K562 (cell line): Measurements from ENCODE around the gene ADGRD1. TPM values are rescaled to one million over a fixed set of nuclear protein-coding genes. Genes with fewer than 3 reads are reported as not detected.

Experiments
- ATAC-seq: fragments of 200-7000 bp; cut with Tn5 transposase; 3 replicates; pipeline ENCODE4 v1.9.1; 2020; ENCODE audit warnings: moderate library complexity
- BruUV-seq: library from RNA; stranded (reverse); fragments of 400-500 nt; replicated peaks from 2 replicates; lab custom pipeline; 2021; lab: Mats Ljungman, UMichigan
- CTCF ChIA-PET: fragments of 300-600 bp; formaldehyde crosslinking; extraction: SDS; loops from one replicate; lab custom pipeline; 2021; ENCODE audit warnings: low intra/inter-chr PET ratio; lab: Yijun Ruan, JAX
- POLR2A ChIA-PET: fragments of 300-600, 350-650 bp; sonication (Branson Sonifier 250); formaldehyde crosslinking; extraction: SDS; loops from one replicate; lab custom pipeline; 2021; ENCODE audit warnings: antibody characterized with exemption, inconsistent platforms; lab: Yijun Ruan, JAX
- DNase-seq, 4 experiments: peaks; one replicate each; pipeline versions ENCODE4 v3.0.0 to v3.0.0-alpha.2; 2011 to 2018; ENCODE audit warnings: low spot score in 3 of 4, mixed read lengths in 3 of 4; ENCODE audit errors: extremely low read depth in 1 of 4
- FAIRE-seq: peaks from 2 replicates; lab custom pipeline; 2011; peaks lifted over from hg19 to GRCh38; lab: Jason Lieb, UNC
- H2AFZ ChIP-seq: 2 replicates; pipeline ENCODE4 v1.6.0; 2011; ENCODE audit warnings: low read depth, low read length, control low read depth, inconsistent platforms
- H3K27ac ChIP-seq: fragments of 200-600 bp; 3 replicates; pipeline ENCODE4 v1.8.0; 2011; ENCODE audit warnings: low read depth, mild to moderate bottlenecking, control low read depth, inconsistent platforms, low read length, moderate library complexity, mixed read lengths; ENCODE audit errors: extremely low read depth
- H3K27me3 ChIP-seq, 2 experiments: fragments of 300-600 bp in 1 of 2; 2 replicates in 1 of 2; 3 replicates in 1 of 2; pipeline versions ENCODE4 v1.6.0 to v1.8.0; 2011; ENCODE audit warnings: inconsistent platforms in 2 of 2, low read length in 2 of 2, mild to moderate bottlenecking in 1 of 2, mixed read lengths in 1 of 2, moderate library complexity in 1 of 2; ENCODE audit not compliant: control insufficient read depth in 2 of 2, insufficient read depth in 2 of 2
- H3K36me3 ChIP-seq: fragments of 300-600 bp; 3 replicates; pipeline ENCODE4 v1.8.0; 2011; ENCODE audit warnings: mild to moderate bottlenecking, low read length, inconsistent platforms; ENCODE audit not compliant: control insufficient read depth, insufficient read depth
- H3K4me1 ChIP-seq, 2 experiments: fragments of 200-600 bp in 1 of 2; replicated peaks in 1 of 2; 2 replicates in 1 of 2; 3 replicates in 1 of 2; pipeline versions ENCODE4 v1.5.1 to v1.8.0; 2011; ENCODE audit warnings: inconsistent platforms in 2 of 2, low read length in 2 of 2, mild to moderate bottlenecking in 1 of 2, mixed read lengths in 1 of 2, moderate library complexity in 1 of 2; ENCODE audit not compliant: control insufficient read depth in 2 of 2, insufficient read depth in 2 of 2
- H3K4me2 ChIP-seq: 2 replicates; pipeline ENCODE4 v1.6.1; 2011; ENCODE audit warnings: low read length, control low read depth, inconsistent platforms, mixed read lengths; ENCODE audit not compliant: insufficient read depth
- H3K4me3 ChIP-seq: fragments of 200-600 bp; sonication (generic), shearing (Covaris generic); 2 replicates; pipeline ENCODE4 v1.5.1; 2016; ENCODE audit warnings: control low read depth, inconsistent platforms
- H3K79me2 ChIP-seq: fragments of 200-600 bp; 3 replicates; pipeline ENCODE4 v1.8.0; 2011; ENCODE audit warnings: low read length, inconsistent platforms; ENCODE audit not compliant: control insufficient read depth, insufficient read depth
- H3K9ac ChIP-seq, 2 experiments: 2 replicates each; pipeline versions ENCODE4 v1.6.0 to v1.6.1; 2011; ENCODE audit warnings: low read depth in 2 of 2, low read length in 2 of 2, control low read depth in 1 of 2, inconsistent platforms in 1 of 2, mild to moderate bottlenecking in 1 of 2, mixed read lengths in 1 of 2; ENCODE audit not compliant: insufficient read depth in 1 of 2
- H3K9me1 ChIP-seq: one replicate; pipeline ENCODE4 v1.6.0; 2011; ENCODE audit warnings: inconsistent platforms, mild to moderate bottlenecking, low read length, moderate library complexity; ENCODE audit not compliant: control insufficient read depth, insufficient read depth
- H3K9me3 ChIP-seq: replicated peaks from 2 replicates; pipeline ENCODE4 v1.5.1; 2011; ENCODE audit warnings: low read depth, low read length, inconsistent platforms; ENCODE audit not compliant: control insufficient read depth, insufficient read depth
- H4K20me1 ChIP-seq: replicated peaks from 2 replicates; pipeline ENCODE4 v1.6.1; 2011; ENCODE audit warnings: low read length, inconsistent platforms, mixed read lengths; ENCODE audit not compliant: control insufficient read depth, insufficient read depth
- FOXK2 ChIP-seq, 2 experiments: fragments of 450-650 bp; IDR thresholded peaks in 1 of 2; conservative IDR thresholded peaks in 1 of 2; 2 replicates each; pipeline ENCODE4 v1.6.1; 2016; ENCODE audit warnings: low read depth in 2 of 2, mild to moderate bottlenecking in 1 of 2
- NUFIP1 ChIP-seq: fragments of 450-650 bp; IDR thresholded peaks from 2 replicates; pipeline ENCODE4 v1.6.1; 2018; ENCODE audit not compliant: partially characterized antibody
- PHF21A ChIP-seq: fragments of 450-650 bp; IDR thresholded peaks from 2 replicates; pipeline ENCODE4 v1.6.1; 2017; ENCODE audit warnings: low read depth, borderline replicate concordance
- POLR2AphosphoS2 ChIP-seq: IDR thresholded peaks from 2 replicates; pipeline ENCODE4 v1.6.1; 2012; ENCODE audit warnings: low read length, improper control_type of control experiment
- PTTG1 ChIP-seq: fragments of 450-650 bp; IDR thresholded peaks from 2 replicates; pipeline ENCODE4 v1.6.1; 2016; ENCODE audit warnings: low read depth, mild to moderate bottlenecking, missing genetic modification characterization, missing compliant biosample characterization
- THAP12 ChIP-seq: fragments of 250-450 bp; sonication (Bioruptor Pico); IDR thresholded peaks from 2 replicates; pipeline ENCODE4 v1.9.0; 2021; ENCODE audit warnings: mild to moderate bottlenecking, inconsistent platforms
- ZBTB8A ChIP-seq: fragments of 450-650 bp; IDR thresholded peaks from 2 replicates; pipeline ENCODE4 v1.6.1; 2018; ENCODE audit warnings: mild to moderate bottlenecking, moderate library complexity; ENCODE audit not compliant: partially characterized antibody
- ZNF384 ChIP-seq: IDR thresholded peaks from 2 replicates; pipeline ENCODE4 v1.6.1; 2012; ENCODE audit warnings: low read depth, low read length, improper control_type of control experiment
- ZNF407 ChIP-seq: fragments of 450-650 bp; IDR thresholded peaks from 2 replicates; pipeline ENCODE4 v1.6.1; 2016; ENCODE audit warnings: low read depth
- WGBS: fragments of 100-300 bp; shearing (Covaris generic); methylation state at CpG from one replicate; pipeline ENCODE4 v1.1.6; 2016; ENCODE audit warnings: low coverage, mixed read lengths; ENCODE audit not compliant: insufficient coverage; ENCODE audit errors: missing lambda C conversion rate; 5-methylcytosine and 5-hydroxymethylcytosine counted together
- in situ Hi-C: fragments of 300-500 bp; cut with MboI; formaldehyde crosslinking; loops from 4 replicates; pipeline ENCODE4 v1.15.0; 2018; ENCODE audit warnings: inconsistent platforms, mixed read lengths
- intact Hi-C: fragments of 100-400 bp; cut with micrococcal nuclease; formaldehyde crosslinking; loops from 2 replicates; pipeline ENCODE4 v1.14.2; 2022
- polyA plus RNA-seq, 8 experiments: library from polyadenylated mRNA; depleted of rRNA in 4 of 8; stranded (reverse) in 5 of 8; unstranded in 3 of 8; fragments of >200 nt; fragmentation: Nextera tagmentation in 2 of 8; fragmentation: Illumina TruSeq in 1 of 8; extraction: Ambion mirVana in 2 of 8; extraction: Trizol in 1 of 8; gene quantifications; 2 replicates each; pipeline versions ENCODE4 v1.2.1 to v1.2.3, GENCODE V29; 2011 to 2014; ENCODE audit warnings: inconsistent platforms in 1 of 8, missing spikeins in 1 of 8
- total RNA-seq, 7 experiments: library from RNA; depleted of rRNA in 6 of 7; stranded (reverse); fragments of >200 nt in 6 of 7; fragmentation: Illumina TruSeq in 2 of 7; extraction: Trizol in 2 of 7; gene quantifications; 2 replicates each; pipeline versions ENCODE4 v1.2.1 to v1.2.3, GENCODE V29; 2011 to 2021; ENCODE audit warnings: low replicate concordance in 1 of 7
- TF ChIP-seq, protein P1 (sequence below): fragments of 450-650 bp; IDR thresholded peaks from 2 replicates; pipeline ENCODE4 v1.6.1; 2016

The ADGRD1 gene
- total and polyA plus RNA-seq, 9 of the 15 experiments (the other 6 are each of a cell fraction or from before 2014, with no cell fraction given): 1.7 to 11.7 (median 3.3) TPM

GRCh38 chr12:130960058-130960457 is 6.4 kb downstream of the ADGRD1 start:
- H3K4me3 ChIP-seq: no peak overlapping the region
- no peak for FAIRE-seq
- H2AFZ ChIP-seq: no peak overlapping the region
- POLR2A ChIA-PET: no interaction called here
- WGBS: 54% methylated on average over 3 of the region's 3 CpGs
- H3K4me2 ChIP-seq: no peak overlapping the region
- no peak overlapping the region for H3K27ac ChIP-seq
- CTCF ChIA-PET: no interaction called here
- no peaks in the 10 kb centered on the region for H3K9me1 ChIP-seq
- no peak for ATAC-seq
- H3K36me3 ChIP-seq: no peaks in the 10 kb centered on the region; the same call in 2 of the 3 replicates
- H3K27me3 ChIP-seq: peaks cover 0 to 25% of the 10 kb centered on the region in 2 experiments; a peak in 4 of 5 replicates
- H3K79me2 ChIP-seq: no peaks in the 10 kb centered on the region
- peaks cover 6% of the 10 kb centered on the region for H3K9me3 ChIP-seq
- no peak overlapping the region for H3K9ac ChIP-seq
- intact Hi-C loops: no loop called here
- in situ Hi-C loops: no loop called here
- TF ChIP-seq PHF21A (no peak), FOXK2 (conservative IDR thresholded peaks at IDR 0.05 in 1 of 2, IDR thresholded peaks at IDR 0.05 in 1 of 2; ENCODE audit: low read depth in 2 of 2) (no peak), ZBTB8A (no peak), ZNF407 (no peak), POLR2AphosphoS2 (no peak), NUFIP1 (no peak), THAP12 (CRISPR knock-in tag) (no peak), ZNF384 (no peak), PTTG1 (no peak)
- TF ChIP-seq, protein P1, sequence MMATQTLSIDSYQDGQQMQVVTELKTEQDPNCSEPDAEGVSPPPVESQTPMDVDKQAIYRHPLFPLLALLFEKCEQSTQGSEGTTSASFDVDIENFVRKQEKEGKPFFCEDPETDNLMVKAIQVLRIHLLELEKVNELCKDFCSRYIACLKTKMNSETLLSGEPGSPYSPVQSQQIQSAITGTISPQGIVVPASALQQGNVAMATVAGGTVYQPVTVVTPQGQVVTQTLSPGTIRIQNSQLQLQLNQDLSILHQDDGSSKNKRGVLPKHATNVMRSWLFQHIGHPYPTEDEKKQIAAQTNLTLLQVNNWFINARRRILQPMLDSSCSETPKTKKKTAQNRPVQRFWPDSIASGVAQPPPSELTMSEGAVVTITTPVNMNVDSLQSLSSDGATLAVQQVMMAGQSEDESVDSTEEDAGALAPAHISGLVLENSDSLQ: no peak
- TF ChIP-seq, all 486 proteins: peak for 0
- no TSS peak for BruUV-seq
- no peak for DNase-seq
- H3K4me1 ChIP-seq: peaks cover 8 to 16% of the 10 kb centered on the region in 2 experiments; a peak in 2 of 5 replicates
- H4K20me1 ChIP-seq: no peaks in the 10 kb centered on the region
